Kasumi-1 (cell line): Measurements from ENCODE around the gene TRPM2.
"Not testable (repeated sequence)": the region's sequence is repeated elsewhere in the genome, so short reads cannot be mapped to it uniquely, and the experiment has no call there.

Experiments
- DNase-seq, 2 experiments: peaks; one replicate each; lab custom pipeline; 2025; lab: John Stamatoyannopoulos, UW

TRPM2 gene

GRCh38 chr21:44397431-44398031 is 44.1 kb downstream of the TRPM2 start:
- no peak for DNase-seq

GRCh38 chr21:44398499-44398898 is 45.1 kb downstream of the TRPM2 start:
- DNase-seq, result no peak

- no peak for DNase-seq
These were observed 45.9 kb downstream of the TRPM2 start for GRCh38 chr21:44399151-44399954.

DNA sequence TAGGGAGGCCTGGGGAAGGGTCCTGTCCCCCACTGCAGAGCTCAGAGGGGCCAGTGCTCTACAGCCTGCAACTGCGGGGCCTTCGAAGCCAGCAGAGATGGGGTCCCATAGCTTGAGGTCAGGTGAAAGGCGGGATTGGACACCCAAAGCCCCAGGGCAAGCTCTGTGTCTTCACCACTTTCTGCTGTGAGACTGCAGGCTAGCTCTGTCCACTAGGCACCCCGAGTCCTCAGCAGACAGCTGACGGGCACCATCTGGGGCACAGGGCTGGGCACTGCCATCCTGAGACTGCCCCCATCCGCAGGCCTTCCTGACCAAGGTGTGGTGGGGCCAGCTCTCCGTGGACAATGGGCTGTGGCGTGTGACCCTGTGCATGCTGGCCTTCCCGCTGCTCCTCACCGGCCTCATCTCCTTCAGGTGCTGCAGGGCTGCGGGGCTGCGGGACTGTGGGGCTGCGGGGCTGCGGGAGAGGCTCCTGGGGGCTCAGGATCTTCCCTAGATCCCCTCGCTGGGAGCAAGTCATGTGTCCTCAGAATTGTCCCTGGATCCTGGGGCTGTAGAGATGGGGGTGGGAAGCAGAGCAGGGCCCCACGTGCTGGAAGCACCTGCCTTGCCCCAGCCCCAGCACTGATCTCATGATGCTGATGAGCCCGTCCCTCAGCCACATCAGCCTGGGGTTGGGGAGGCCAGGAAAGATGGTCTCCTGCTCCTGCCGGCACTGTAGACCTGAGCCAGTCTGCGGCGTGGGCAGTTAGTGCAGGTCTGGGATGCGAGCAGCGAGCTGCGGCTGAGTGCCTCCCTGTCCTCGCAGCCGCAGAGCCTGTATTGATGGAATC is 46.8 kb downstream of the TRPM2 start:
- DNase-seq, result no peak

DNA sequence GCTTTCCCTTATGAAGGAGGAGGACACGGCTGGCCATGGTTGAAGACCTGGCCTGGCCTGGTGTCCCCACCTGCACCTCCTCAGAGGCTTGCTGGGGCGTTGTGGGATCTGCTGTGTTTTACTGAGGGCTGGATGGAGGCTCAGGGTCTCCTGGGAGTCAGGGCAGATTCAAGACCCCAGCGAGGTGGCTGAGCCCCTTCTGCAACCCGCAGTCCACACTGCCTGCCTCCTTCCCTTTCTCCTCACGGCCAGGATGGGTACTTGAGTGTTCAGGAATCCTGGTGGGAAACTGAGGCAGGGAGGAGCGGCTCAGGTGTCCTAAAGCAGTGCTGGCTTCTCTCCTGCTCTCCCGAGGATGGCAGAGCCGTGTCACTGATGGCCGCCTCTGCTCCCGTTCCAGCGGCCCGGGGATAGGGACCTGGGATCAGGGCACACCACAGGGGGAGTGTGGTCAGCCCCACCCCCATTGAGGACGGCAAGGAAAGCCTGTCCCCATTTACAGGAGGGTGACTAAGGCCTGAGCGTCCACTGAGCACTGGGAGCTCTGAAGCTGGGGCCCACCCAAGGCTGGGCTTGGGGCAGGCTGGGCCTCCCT is 47.5 kb downstream of the TRPM2 start:
- no peak for DNase-seq

- no peak for DNase-seq
These were observed 48.2 kb downstream of the TRPM2 start for GRCh38 chr21:44401386-44402160.

- no peak for DNase-seq
These were observed 49.1 kb downstream of the TRPM2 start for GRCh38 chr21:44402323-44403105.

DNA sequence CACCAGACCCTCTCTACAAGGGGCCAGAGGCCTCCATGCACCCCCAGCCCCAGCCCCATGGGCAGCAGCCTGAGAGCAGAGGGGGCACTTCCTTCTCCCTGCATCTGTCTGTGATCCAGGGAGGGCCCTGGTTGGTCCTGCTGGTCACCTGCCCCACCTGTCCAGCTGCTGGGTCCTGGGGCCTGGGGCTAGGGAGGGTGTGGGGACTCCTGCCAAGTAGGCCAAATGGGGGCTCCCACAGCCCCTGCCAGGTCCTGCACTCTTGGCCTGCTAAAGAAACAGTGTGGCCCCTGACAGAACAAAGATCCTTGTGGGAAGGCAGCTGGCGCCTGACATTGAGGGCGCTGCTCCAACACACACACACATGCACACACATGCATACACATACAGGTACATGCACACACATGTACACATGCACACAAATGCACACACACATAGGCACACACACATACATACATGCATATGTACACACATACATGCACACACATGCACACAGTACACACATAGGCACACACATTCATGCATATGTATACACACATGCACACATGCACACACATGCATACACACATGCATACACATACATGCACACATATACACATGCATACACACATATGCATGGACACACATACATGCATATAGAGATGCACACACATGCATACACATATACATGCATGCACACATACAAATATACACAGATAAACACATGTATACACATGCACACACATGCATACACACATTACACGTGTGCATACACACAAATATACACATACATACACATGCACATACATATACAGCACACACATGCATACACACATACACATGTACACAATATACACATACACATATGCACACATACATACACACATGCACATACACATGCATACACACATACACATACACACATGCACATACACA is 49.9 kb downstream of the TRPM2 start:
- no peak for DNase-seq

DNA sequence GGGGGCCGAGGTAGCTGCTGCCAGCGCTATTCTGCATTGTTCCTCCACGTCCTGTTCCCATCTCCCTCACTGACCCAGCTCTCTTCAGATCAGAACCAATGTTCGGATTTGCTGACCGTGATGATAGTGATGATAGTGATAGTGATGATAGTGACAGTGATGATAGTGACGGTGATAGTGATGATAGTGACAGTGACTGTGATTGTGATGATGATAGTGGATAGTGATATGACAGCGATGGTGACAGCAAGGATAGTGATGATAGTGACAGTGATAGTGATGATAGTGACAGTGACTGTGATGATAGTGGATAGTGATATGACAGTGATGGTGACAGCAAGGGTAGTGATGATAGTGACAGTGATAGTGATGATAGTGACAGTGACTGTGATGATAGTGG is 51.1 kb downstream of the TRPM2 start:
- not testable (repeated sequence) for DNase-seq

DNA sequence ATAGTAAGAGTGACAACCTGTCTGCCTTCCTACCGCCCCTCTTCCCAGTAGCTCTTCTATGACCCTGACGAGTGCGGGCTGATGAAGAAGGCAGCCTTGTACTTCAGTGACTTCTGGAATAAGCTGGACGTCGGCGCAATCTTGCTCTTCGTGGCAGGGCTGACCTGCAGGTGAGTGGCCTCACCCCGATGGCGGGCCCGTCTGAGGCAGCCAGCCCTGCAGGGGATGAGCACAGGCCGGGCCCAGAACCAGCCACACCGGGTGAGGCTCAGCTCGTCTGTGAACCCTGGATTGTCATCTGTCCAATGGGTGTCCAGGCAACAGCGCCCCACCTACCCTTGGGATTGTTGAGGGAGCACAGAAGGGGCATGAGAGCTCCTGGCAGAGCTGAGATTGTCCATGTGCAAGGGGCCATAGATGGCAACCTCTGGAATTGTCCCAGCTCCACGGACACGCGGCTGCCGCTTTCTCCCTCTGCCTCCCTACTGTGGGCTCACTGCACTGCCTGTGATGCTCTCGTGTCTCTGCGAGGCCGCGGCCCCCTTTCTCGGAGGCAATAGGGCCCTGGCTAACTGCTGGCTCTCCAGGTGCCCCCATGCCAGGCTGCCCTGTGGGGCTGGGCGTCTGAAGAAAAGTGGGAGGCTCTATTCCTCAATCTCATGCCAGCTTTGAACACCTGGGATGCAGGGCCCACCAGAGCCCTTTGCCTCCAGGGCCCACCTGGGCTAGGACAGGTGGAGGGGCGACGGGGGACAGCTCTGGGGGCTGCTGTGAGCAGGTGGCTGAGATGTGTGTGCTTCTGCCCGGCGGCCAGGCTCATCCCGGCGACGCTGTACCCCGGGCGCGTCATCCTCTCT is 51.9 kb downstream of the TRPM2 start:
- DNase-seq, result no peak

GRCh38 chr21:44405948-44406872 is 52.8 kb downstream of the TRPM2 start:
- DNase-seq, result no peak

GRCh38 chr21:44406953-44407352 is 53.5 kb downstream of the TRPM2 start:
- no peak for DNase-seq

GRCh38 chr21:44407493-44407892 is 54.1 kb downstream of the TRPM2 start:
- no peak for DNase-seq

DNA sequence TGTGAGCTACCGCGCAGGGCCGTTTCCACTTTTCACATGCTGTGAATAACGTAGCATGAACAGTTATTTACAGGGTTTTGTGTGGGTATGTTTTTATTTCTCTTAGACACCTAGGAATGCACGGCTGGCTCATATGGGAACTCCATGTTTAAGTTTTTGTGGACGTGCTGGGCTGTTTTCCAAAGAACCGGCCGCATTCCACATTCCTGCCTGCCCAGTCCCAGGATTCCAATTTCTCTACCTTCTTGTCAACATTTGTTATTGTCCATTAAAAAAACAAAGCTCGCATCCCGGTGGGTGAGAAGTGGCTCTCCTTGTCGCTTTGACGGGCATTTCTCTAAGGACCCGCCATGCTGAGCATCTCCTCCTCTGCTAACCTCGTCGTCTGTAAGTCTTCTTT is 54.8 kb downstream of the TRPM2 start:
- DNase-seq, result no peak

- DNase-seq, result no peak
These were observed 60.3 kb downstream of the TRPM2 start for GRCh38 chr21:44413566-44414290.

GRCh38 chr21:44414291-44415072 is 61.1 kb downstream of the TRPM2 start:
- no peak for DNase-seq
